NCI-H2029 treated with DMSO at 0.1 percent for 48 hours (cell line): ENCODE results near the gene PLTP.
"Not testable (repeated sequence)": the region's sequence is repeated elsewhere in the genome, so short reads cannot be mapped to it uniquely, and the experiment has no call there.

Experiments used
- DNase-seq: peaks from one replicate; lab custom pipeline; 2025; lab: John Stamatoyannopoulos, UW

PLTP gene

GRCh38 chr20:45874104-45874481 is 37.9 kb downstream of the PLTP start:
- not testable (repeated sequence) for DNase-seq

GRCh38 chr20:45873409-45874103 is 38.4 kb downstream of the PLTP start:
- DNase-seq, result no peak

DNA sequence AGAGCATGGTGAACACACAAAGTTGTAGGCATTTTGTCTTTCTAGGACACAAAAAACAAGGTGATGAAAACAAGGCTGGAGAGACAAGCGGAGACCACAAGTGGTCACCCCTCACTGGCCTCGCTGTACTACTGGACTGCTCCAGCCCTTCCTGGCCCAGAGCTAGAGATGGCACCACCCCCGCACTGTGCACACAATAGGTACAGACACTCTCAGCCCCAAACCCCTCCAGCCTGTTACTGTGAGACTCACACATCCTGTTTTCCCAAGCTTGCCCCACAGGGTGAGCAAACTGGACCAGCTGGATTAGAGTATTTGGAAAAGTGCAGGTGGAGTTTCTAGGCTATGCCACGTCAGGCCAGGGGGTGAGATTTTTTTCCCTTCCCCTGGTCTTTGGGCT is 39.3 kb downstream of the PLTP start:
- no peak for DNase-seq

- DNase-seq, result no peak
Measured at GRCh38 chr20:45867819-45868176, 44.2 kb downstream of the PLTP start.

DNA sequence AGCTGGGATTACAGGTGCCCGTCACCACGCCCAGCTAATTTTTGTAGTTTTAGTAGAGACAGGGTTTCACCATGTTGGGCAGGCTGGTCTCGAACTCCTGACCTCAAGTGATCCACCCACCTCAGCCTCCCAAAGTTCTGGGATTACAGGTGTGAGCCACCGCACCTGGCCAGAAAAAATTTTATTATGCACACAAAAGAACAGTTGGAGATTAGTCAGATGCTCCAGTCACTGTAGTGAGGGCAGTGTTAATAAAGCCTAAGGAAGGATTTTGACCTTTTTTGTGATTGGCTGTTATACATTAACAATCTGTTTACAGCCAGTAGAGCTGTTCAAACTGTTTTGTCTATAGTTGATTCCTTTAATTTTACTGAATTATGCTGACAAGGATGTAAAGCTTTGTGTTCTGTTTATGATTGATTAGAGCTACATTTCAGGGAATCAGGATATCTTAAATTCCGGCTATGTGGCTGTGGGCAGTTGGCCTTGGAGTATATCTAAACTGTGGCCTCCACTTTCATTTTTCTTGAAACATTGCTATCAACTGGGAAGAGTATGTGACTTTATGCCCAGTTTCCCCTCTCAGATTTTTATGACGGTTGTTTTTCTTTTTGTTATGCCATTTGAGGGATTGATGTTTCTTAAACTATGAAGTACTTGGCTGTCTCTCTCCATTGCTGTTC is 44.7 kb downstream of the PLTP start:
- no peak for DNase-seq

DNA sequence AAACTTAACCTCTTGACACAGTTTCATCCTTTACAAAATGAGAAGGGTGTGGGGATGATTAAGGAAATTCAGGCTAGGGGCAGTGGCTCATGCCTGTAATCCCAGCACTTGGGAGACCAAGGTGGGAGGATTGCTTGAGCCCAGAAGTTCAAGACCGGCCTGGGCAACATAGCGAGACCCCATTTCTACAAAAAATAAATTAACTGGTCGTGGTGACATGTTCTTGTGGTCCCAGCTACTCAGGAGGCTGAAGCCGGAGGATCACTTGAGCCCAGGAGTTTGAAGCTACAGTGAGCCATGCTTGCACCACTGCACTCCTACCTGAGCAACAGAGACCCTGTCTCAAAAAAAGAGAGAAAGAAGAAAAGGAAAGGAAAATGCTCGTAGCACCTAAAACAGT is 45.5 kb downstream of the PLTP start:
- no peak for DNase-seq

- peak; percentile 47 for DNase-seq
Measured at GRCh38 chr20:45863543-45864470, 48.1 kb downstream of the PLTP start.

DNA sequence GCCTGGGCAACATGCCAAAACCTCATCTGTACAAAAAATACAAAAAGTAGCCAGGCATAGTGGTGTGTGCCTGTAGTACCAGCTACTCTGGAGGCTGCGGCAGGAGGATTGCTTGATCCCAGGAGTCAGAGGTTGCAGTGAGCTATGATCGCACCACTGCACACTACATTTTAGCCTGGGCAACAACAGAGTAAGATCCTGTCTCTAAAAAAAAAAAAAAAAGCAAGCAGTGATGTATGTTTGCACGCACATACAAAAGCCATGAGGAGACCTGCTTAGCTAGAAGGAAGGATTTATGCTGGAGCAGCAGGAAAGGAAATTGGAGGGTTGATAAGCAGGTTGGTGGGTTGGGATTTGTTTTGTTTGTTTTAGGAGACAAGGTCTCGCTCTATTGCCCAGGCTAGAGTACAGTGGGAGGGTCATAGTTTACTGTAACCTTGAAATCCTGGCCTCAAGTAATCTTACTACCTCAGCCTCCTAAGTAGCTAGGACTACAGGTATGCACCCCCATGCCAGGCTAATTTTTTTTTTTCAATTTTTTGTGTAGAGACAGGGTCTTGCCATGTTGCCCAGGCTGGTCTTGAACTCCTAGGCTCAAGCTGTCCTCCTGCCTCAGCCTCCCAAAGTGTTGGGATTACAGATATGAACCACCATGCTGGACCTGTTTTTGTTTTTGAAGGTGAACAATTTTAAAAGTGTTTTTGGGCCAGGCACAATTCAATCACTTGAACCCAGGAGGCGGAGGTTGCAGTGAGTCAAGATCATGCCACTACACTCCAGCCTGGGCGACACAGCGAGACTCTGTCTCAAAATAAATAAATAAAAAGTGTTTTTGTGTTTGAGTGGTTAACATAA is 50.5 kb downstream of the PLTP start:
- peak; percentile 72 for DNase-seq

GRCh38 chr20:45860560-45861220 is 51.3 kb downstream of the PLTP start:
- DNase-seq, result no peak

DNA sequence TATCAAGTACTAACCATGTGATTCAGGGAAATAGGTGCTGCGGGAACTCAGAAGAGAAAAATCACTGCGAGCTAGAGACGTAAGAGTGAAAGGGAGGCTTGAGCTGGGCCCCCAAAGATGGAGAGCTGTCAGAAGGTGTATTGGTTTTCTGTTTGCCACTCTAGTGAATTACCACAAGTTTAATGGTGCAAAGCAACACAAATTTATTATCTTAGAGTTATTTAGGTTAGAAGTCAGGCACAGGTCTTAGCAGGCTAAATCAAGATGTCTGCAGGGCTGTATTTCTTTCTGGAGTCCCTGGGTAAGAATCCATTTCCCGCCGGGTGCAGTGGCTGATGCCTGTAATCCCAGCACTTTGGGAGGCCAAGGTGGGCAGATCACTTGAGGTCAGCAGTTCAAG is 52.0 kb downstream of the PLTP start:
- no peak for DNase-seq

GRCh38 chr20:45857882-45858216 is 54.1 kb downstream of the PLTP start:
- DNase-seq, result no peak

GRCh38 chr20:45857114-45857881 is 54.7 kb downstream of the PLTP start, which contains the start of the genes ACOT8 and ZSWIM3:
TSS of gene ACOT8 (minus strand) at chr20:45857392. CDS start at chr20:45857315, 77 bp downstream.
TSS of gene ZSWIM3 (plus strand) at chr20:45857614. CDS start at chr20:45857826, 212 bp downstream.
- DNase-seq, result peak; percentile 99

DNA sequence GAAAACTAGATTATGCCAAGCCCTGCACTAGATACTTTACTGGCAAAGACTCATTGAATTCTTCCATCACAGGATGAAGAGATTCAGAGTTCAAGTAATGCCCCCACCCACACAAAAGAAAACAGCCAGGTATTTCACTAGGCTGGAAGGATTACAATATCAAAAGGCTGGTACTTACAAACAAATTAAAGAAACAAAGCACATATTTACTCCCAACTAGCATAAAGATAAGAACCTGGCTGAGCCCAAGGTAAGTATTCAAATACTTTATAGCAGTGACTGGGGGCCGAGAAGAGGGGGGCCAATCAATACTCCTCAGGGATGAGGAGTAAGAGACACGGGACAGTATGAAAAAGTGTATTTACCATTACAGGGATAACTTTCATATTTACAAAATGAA is 58.5 kb downstream of the PLTP start:
- DNase-seq, result no peak

- no peak for DNase-seq
Measured at GRCh38 chr20:45852326-45852725, 59.6 kb downstream of the PLTP start.

GRCh38 chr20:45851501-45851900 is 60.5 kb downstream of the PLTP start:
- no peak for DNase-seq

GRCh38 chr20:45850926-45851325 is 61.0 kb downstream of the PLTP start:
- no peak for DNase-seq

GRCh38 chr20:45850238-45850637 is 61.7 kb downstream of the PLTP start:
- DNase-seq, result no peak

DNA sequence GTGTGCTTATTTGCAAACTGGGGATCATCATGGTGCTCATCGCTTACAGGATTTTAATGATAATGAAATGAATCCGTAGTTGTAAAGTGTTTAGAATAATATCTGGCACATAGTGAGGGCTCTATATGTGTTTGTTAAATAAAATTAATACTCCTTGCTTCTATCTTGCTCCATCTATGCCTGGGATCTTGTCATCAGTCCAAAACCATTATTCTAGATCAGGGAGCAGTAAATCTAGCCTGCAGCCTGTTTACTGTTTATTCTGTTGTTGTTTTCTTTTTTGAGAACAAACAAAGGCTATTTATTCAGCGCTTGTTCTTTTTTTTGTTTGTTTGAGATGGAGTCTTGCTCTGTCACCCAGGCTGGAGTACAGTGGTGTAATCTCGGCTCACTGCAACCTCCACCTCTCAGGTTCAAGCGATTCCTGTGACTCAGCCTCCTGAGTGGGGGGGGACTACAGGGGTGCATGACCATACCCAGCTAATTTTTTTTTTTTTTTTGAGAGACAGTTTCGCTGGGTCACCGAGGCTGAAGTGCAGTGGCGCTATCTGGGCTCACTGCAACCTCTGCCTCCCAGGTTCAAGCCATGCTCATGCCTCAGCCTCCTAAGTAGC is 62.9 kb downstream of the PLTP start:
- DNase-seq, result no peak
